Measurements from ENCODE around the gene FAAP24.
"Not testable (repeated sequence)": the region's sequence is repeated elsewhere in the genome, so short reads cannot be mapped to it uniquely, and the experiment has no call there.

The FAAP24 gene

GRCh38 chr19:32998722-32999121, 26.7 kb downstream of the FAAP24 start:
- no peak for DNase-seq (ENCODE audit: low read depth)

GRCh38 chr19:33000510-33000909, 28.5 kb downstream of the FAAP24 start:
- DNase-seq (ENCODE audit: low read depth), result no peak

GRCh38 chr19:33000910-33001309, 28.9 kb downstream of the FAAP24 start:
- DNase-seq (ENCODE audit: low read depth), result no peak

DNA sequence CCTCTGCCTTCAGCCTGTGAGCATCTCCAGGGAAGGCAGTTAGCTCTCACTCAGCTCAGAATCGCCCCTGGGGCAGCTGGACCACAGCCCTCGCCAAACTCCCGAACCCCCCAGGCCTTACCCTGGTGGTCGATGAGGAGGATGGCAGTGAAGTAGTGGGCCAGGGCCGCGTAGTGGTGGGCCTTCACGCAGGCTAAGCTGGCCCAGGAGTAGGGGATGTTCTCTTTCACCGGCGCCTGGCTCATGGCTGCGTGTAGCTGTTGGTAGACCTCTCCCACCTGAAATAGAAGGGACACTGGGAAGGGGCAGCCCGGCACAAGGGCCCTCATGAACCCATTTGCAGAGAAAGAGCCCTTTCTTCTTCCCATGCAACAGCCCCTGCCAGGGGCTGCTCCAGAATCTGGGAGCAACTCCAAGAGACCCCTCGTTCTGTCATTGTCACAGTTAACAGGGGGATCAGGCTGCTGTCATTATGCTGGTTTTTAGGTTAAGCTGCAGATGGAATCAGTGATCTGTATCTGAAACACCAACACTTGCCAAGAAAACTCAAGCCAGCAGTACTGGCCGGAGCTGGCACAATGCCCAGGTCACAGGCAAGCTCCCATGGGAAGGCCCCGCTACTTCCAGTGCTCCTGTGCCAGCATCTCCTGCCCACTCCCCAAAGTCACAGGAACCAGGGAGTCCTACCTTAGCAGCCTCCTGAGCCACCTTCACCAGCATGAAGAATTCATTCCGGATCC, 30.3 kb downstream of the FAAP24 start:
- DNase-seq (ENCODE audit: low read depth), result not testable (repeated sequence)

DNA sequence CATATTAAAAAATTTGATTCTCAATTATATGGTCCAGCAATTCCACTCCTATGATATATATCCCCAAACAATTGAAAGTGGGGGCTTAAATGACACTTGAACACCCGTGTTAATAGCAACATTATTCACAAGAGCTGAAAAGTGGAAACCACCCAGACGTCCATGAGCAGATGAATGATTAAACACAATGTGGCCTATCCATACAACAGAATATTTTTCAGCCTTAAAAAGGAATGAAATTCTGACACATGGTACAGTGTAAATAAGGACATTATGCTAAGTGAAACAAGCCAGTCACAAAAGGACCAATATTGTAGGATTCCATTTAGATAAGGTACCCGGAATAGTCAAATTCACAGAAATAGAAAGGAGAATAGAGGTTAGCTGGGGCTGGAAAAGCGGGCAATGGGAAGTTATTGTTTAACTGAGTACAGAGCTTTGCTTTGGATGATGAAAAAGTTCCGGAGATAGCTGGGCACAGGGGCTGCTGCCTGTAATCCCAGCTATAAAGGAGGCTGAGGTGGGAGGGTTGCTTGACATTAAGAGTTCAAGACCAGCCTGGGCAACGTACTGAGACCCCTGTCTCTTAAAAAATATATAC, 31.5 kb downstream of the FAAP24 start:
- not testable (repeated sequence) for DNase-seq (ENCODE audit: low read depth)

DNA sequence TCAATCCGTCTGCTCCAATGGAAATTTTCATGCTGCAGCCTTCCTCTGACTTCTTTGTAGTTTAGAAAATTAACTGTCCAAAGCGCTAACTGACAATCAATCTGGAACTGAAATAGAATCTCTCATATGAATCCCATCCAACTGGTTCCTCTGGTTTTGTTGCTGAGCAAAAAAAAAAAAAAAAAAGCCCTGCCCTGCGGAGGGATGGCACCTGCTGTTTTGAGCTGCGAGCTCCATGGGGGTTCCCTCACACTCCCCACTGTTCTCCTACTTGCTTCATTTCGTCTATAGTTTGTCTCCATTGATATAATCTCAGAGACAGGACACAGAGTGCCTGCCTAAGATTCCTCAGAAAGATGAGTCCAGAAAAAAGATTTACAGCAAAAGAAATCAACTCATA, 33.4 kb downstream of the FAAP24 start:
- no peak for DNase-seq (ENCODE audit: low read depth)

GRCh38 chr19:33008738-33009137, 36.7 kb downstream of the FAAP24 start:
- no peak for DNase-seq (ENCODE audit: low read depth)

DNA sequence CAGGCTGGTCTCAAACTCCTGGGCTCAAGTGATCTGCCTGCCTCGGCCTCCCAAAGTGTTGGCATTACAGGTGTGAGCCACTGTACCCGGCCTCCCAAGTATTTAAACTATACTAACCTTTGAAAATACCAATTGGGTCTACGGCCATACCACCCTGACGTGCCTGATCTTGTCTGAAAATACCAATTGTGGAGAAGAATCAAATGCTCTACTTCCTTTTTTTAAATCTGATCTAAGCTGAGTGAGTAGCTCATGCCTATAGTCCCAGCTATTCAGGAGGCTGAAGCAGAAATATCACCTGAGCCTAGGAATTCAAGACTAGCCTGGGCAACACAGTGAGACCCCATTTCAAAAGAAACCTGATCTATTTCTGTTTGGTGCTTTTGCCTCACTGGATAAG, 38.8 kb downstream of the FAAP24 start:
- DNase-seq (ENCODE audit: low read depth), result not testable (repeated sequence)

- no peak for DNase-seq (ENCODE audit: low read depth)
These were observed 50.6 kb downstream of the FAAP24 start for GRCh38 chr19:33022472-33023116.

DNA sequence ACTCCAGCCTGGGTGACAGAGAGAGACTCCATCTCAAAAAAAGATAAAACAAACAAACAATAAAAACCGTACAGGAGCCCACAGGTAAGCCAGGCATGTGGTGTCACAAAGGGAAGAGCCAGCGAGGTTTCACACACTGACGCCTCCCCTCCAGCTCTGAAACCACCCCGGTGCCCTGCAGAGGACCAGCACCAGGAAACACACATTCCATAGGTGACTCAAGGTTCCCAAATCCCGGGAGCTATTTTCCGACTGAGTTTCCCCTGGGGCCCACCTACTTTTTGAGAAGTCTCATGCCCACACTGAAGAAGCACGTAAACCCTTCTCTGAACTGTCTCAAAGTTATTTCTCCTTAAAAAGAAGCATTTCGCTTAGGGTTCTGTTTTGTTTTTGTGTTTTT, 52.4 kb downstream of the FAAP24 start:
- DNase-seq (ENCODE audit: low read depth), result no peak

- not testable (repeated sequence) for DNase-seq (ENCODE audit: low read depth)
These were observed 53.6 kb downstream of the FAAP24 start for GRCh38 chr19:33025468-33026238.

GRCh38 chr19:33026602-33027001, 54.6 kb downstream of the FAAP24 start:
- not testable (repeated sequence) for DNase-seq (ENCODE audit: low read depth)
